ENCODE measurements around the gene VPS36. TPM values are rescaled to one million over a fixed set of nuclear protein-coding genes. Genes with fewer than 3 reads are reported as not detected.

Gene VPS36
- total and polyA plus RNA-seq, 2 of the 13 experiments (the other 11 are each of a cell fraction or from before 2014, with no cell fraction given), result 17.2 to 22.4 TPM

DNA sequence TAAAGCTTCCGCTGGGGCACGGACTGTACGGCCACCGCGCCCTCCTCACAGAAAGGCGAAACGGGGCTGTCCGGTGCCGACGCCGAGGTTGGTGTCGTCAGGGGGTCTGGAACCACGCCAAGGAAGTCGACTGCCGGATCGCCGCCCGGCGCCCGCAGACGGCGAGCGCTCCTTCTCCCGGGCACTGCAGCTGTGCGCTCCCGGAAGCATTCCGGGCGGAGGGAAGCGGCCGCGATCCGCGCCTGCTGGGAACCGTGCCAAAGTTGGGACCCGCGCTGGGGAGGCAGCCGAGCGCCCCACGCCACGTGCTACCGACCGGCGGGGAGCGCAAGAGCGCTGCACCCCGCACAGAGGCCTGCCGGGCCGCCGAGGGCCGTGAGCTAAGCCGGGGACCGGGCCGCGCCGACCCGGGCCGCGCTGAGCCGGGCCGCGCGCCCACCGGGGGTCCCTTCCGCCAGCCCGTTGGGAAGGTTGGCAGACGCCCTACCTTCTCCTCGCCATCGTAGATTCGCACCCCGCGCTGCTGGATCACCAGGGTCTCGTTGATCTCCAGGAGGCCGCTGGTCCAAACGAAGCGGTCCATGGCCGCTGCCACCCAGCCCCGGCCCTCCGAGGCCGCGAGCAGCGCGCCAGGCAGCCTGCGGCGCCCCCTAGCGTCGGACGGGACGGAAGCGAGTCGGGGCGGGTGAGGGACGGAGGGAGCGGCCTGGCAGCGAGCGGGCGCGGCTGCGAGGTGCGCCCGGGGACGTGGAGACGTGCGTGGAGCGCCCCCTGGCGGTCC, at the start of gene VPS36 (continued):
- TF ChIP-seq ATF1 (CRISPR knock-in tag; IDR thresholded peaks at IDR 0.05) (no peak), KMT2B (CRISPR knock-in tag; IDR thresholded peaks at IDR 0.05) (peak; percentile 78; the same call in 1 of the 2 replicates), MED8 (CRISPR knock-in tag; IDR thresholded peaks at IDR 0.05; ENCODE audit: insufficient replicate concordance) (no peak), ZFY (CRISPR knock-in tag; IDR thresholded peaks at IDR 0.05) (peak; percentile 99), ZNF629 (CRISPR knock-in tag; conservative IDR thresholded peaks at IDR 0.05) (no peak), RFX1 (IDR thresholded peaks at IDR 0.05) (no peak), PAWR (CRISPR knock-in tag; IDR thresholded peaks at IDR 0.05; ENCODE audit: borderline replicate concordance) (no peak), ZNF550 (CRISPR knock-in tag; IDR thresholded peaks at IDR 0.05; ENCODE audit: borderline replicate concordance) (no peak), ZNF546 (CRISPR knock-in tag; conservative IDR thresholded peaks at IDR 0.05) (no peak), ATAD3A (CRISPR knock-in tag; IDR thresholded peaks at IDR 0.05) (no peak), ZNF180 (CRISPR knock-in tag; IDR thresholded peaks at IDR 0.05; ENCODE audit: borderline replicate concordance, low read depth) (no peak), MIXL1 (CRISPR knock-in tag; IDR thresholded peaks at IDR 0.05) (peak; percentile 47; the same call in 1 of the 2 replicates), HDAC1 (CRISPR knock-in tag; IDR thresholded peaks at IDR 0.05) (peak; percentile 83), ZNF790 (CRISPR knock-in tag; IDR thresholded peaks at IDR 0.05; ENCODE audit: borderline replicate concordance) (peak; percentile 95; the same call in 1 of the 2 replicates), ZNF143 (CRISPR knock-in tag; IDR thresholded peaks at IDR 0.05) (no peak), HHEX (CRISPR knock-in tag; IDR thresholded peaks at IDR 0.05) (no peak), MBNL3 (CRISPR knock-in tag; conservative IDR thresholded peaks at IDR 0.05) (no peak), SMAD9 (CRISPR knock-in tag; IDR thresholded peaks at IDR 0.05) (no peak), TRIM24 (CRISPR knock-in tag; IDR thresholded peaks at IDR 0.05) (no peak), IKZF1 (IDR thresholded peaks at IDR 0.05) (no peak), NR2F6 (IDR thresholded peaks at IDR 0.05) (no peak), NR2F6 (CRISPR knock-in tag; IDR thresholded peaks at IDR 0.05) (peak; percentile 67; the same call in 1 of the 2 replicates), ZNF788 (CRISPR knock-in tag; IDR thresholded peaks at IDR 0.05; ENCODE audit: borderline replicate concordance) (peak; percentile 75)
- TF ChIP-seq, protein P1, sequence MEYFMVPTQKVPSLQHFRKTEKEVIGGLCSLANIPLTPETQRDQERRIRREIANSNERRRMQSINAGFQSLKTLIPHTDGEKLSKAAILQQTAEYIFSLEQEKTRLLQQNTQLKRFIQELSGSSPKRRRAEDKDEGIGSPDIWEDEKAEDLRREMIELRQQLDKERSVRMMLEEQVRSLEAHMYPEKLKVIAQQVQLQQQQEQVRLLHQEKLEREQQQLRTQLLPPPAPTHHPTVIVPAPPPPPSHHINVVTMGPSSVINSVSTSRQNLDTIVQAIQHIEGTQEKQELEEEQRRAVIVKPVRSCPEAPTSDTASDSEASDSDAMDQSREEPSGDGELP (IDR thresholded peaks at IDR 0.05; ENCODE audit: borderline replicate concordance, low read depth), result peak; percentile 62; the same call in 1 of the 2 replicates
- TF ChIP-seq, protein P2, sequence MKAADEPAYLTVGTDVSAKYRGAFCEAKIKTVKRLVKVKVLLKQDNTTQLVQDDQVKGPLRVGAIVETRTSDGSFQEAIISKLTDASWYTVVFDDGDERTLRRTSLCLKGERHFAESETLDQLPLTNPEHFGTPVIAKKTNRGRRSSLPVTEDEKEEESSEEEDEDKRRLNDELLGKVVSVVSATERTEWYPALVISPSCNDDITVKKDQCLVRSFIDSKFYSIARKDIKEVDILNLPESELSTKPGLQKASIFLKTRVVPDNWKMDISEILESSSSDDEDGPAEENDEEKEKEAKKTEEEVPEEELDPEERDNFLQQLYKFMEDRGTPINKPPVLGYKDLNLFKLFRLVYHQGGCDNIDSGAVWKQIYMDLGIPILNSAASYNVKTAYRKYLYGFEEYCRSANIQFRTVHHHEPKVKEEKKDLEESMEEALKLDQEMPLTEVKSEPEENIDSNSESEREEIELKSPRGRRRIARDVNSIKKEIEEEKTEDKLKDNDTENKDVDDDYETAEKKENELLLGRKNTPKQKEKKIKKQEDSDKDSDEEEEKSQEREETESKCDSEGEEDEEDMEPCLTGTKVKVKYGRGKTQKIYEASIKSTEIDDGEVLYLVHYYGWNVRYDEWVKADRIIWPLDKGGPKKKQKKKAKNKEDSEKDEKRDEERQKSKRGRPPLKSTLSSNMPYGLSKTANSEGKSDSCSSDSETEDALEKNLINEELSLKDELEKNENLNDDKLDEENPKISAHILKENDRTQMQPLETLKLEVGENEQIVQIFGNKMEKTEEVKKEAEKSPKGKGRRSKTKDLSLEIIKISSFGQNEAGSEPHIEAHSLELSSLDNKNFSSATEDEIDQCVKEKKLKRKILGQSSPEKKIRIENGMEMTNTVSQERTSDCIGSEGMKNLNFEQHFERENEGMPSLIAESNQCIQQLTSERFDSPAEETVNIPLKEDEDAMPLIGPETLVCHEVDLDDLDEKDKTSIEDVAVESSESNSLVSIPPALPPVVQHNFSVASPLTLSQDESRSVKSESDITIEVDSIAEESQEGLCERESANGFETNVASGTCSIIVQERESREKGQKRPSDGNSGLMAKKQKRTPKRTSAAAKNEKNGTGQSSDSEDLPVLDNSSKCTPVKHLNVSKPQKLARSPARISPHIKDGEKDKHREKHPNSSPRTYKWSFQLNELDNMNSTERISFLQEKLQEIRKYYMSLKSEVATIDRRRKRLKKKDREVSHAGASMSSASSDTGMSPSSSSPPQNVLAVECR (CRISPR knock-in tag; IDR thresholded peaks at IDR 0.05; ENCODE audit: borderline replicate concordance), result peak; percentile 85; the same call in 1 of the 2 replicates
- TF ChIP-seq, protein P3, sequence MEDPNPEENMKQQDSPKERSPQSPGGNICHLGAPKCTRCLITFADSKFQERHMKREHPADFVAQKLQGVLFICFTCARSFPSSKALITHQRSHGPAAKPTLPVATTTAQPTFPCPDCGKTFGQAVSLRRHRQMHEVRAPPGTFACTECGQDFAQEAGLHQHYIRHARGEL (CRISPR knock-in tag; IDR thresholded peaks at IDR 0.05), result peak; percentile 46; the same call in 1 of the 2 replicates
- TF ChIP-seq, protein P4, sequence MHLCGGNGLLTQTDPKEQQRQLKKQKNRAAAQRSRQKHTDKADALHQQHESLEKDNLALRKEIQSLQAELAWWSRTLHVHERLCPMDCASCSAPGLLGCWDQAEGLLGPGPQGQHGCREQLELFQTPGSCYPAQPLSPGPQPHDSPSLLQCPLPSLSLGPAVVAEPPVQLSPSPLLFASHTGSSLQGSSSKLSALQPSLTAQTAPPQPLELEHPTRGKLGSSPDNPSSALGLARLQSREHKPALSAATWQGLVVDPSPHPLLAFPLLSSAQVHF (CRISPR knock-in tag; IDR thresholded peaks at IDR 0.05), result 0 out of 2 replicates have a peak, but pooled peaks have one; percentile 56

Measured in HepG2 (cell line).